Measurements from ENCODE around the gene SLAMF8.

The SLAMF8 gene

DNA sequence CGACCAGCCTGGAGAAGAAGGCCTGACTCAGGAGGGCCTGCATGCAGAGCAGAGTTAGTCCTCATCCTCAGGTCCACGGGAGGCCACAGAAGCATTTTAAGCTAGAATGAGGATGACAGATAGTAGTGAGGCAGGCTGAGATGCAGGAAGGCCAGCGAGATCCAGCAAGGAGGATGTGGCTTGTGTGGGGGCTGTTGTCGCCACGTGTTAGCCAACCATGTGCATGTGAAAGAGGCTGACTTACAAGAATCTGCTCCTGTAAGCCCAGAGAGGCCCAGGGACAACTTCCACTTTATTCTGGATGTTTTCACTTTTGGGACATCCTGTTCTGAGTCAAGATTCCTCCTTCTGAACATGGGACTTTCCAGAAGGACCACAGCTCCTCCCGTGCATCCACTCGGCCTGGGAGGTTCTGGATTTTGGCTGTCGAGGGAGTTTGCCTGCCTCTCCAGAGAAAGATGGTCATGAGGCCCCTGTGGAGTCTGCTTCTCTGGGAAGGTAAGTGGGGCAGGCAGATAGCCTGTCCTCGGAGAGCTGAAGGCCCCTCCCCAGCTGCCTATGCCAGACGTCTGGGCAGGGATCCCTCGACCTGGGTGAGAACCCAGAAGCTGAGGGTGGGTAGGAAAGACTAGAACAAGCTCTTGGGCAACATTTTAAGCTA is at the start of gene SLAMF8:
TSS of gene SLAMF8 (plus strand) at position 433 of the 661 bp plus-strand sequence. CDS start at position 459, 26 bp downstream.
- DNase-seq: no peak

DNA sequence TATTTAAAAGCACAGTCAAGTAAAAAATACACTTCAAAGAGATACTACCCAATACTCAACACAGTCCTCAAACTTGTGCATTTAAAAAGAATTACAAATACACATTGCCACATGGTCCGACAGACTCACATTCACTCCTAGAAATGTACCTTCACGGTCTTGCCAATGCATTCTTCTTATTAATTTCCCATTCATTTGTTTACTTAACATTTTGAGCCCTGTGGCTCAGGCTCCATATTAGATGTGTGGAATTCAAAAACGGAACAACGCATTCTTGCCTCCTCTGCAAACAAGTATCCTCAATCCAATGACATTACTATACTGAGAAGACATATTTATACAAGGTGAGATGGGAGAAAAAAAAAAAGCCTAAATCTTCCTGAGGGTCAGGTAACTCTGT is 48.4 kb upstream of the SLAMF8 start:
- DNase-seq: no peak

DNA sequence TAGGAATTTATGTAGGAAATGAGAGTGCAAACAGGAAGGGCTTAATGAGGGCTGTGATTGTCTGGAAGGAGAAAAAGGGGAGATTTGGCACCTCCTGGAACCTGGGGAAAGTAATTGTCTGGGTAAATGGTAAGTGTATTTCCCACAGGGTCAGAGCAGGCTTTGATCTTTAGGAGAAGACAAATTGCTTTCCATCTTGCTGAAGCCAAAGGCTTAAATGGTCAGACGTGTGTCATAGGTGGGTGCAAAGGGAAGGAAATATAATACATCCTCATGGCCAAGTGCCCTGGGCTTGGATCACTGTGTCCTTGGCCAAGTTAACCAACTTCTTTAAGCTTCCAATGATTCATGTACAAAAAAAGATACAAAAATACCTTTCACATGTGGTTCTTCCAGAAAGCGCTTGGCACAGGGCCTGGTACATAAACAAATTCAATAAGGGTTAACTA is 47.2 kb upstream of the SLAMF8 start:
- no peak for DNase-seq

GRCh38 chr1:159780583-159781582 is 45.8 kb upstream of the SLAMF8 start, which contains the start of gene DUSP23:
TSS of gene DUSP23 (plus strand) at chr1:159780962. CDS start at chr1:159781101, 139 bp downstream.
- DNase-seq: peak; percentile 98

DNA sequence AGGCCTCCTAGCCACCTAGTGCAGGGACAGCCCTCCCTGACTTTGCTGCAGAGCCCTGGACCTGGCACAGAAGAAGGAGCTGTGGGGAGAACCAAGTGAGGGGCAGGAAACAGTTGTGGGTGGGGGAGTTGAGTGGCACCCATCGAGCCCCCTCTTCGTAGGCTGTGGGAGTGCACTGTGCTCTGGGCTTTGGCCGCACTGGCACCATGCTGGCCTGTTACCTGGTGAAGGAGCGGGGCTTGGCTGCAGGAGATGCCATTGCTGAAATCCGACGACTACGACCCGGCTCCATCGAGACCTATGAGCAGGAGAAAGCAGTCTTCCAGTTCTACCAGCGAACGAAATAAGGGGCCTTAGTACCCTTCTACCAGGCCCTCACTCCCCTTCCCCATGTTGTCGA is 44.7 kb upstream of the SLAMF8 start:
- DNase-seq: no peak

GRCh38 chr1:159783724-159784123 is 42.9 kb upstream of the SLAMF8 start:
- DNase-seq: no peak

- DNase-seq: no peak
Measured at GRCh38 chr1:159786465-159786864, 40.2 kb upstream of the SLAMF8 start.

DNA sequence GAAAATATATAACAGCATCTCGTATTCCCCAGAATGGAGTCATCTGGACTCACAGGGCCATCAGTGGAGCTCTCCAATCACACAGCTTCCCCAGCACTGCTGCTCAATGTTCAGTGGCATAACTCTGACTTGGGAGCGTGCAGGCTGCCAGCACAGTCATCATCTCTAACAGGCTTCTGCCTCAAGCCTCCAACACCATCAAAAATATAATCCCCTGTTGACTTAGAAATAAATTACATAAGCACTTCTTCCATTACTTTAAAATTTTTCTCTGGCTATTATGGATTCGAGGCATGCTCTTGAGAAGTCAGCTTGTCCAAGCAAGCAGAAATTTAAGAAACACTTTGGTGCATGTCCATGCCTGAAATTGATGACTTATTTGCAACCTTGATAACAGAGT is 39.7 kb upstream of the SLAMF8 start:
- DNase-seq: no peak

- peak; percentile 61 for DNase-seq
Measured at GRCh38 chr1:159790237-159790917, 36.3 kb upstream of the SLAMF8 start.

DNA sequence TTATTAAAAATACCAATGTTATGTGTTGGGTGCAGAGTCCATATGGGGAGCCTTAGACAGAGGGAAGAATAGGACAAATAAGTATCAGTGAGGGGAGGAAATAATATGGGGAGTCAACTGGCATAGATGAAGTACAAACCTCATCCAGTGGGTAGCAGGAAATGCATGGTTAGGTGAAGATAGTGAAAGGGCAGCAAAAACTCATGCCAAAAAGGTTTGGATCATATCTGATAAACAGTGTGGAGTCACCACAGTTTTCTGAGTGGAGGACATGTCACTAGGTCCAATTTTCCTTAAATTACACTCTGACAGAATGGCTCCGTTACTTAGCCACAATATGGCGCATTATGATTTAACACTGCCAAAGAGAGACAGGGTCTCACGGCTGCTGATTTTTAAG is 35.6 kb upstream of the SLAMF8 start:
- DNase-seq: no peak

DNA sequence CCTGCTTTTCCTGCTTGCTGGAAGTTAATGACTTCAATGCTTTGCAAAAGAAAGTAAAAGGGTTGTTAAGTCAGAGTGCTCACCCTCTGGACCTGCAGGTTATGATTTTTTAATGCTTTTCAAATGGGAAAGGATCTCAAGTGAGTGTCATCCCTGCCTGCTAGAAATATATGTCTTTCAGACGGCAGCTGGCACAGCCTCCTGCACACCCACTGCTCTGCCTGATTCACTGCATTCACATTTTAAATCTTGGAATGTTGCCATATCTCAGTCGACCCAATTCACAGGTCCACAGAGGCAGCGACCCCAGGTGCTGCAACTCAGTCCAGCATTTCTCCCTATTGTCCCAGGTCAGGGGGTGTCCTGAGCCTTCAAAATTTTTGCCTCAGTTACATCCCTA is 35.2 kb upstream of the SLAMF8 start:
- no peak for DNase-seq

DNA sequence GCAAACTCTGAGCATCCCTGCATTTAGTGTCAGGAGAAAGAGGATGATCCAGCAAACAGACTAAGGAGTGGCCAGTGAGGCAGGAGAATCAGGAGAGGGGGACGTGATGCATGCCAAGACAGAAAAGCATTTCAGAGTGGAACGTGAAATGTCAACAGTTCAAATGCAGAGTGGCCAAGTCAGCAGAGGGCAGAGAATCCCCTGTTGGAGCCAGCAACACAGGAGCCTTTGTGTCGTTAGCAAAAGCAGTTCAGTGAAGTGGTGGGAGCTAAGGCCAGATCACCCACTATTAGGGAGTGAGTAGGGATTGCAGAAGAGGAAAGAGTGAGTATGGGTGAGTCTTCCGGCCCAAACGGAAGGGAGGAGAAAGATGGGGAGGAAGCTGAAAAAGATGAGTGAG is 31.1 kb upstream of the SLAMF8 start:
- no peak for DNase-seq

GRCh38 chr1:159798893-159799292 is 27.8 kb upstream of the SLAMF8 start:
- DNase-seq: peak; percentile 89

GRCh38 chr1:159799446-159799985 is 27.2 kb upstream of the SLAMF8 start:
- no peak for DNase-seq

GRCh38 chr1:159800177-159800930 is 26.3 kb upstream of the SLAMF8 start:
- DNase-seq: no peak

DNA sequence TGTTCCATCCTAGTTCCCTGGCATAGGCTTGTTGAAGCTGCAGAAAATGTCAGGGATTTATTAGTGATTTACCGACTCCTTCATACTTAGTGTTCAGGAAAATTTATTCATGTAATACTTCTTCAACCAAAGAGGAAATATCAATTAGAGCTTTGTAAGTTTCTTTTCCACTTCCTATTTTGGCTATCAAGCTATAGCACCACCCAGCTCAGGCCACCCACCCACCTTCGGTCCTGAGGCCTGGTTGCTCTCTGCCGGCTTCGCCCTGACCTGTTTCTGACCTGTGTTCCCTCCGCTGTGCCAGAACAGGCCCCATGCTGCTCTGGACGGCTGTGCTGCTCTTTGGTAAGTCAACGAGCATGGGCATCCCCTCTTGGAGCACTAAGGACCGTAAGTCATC is 24.6 kb upstream of the SLAMF8 start, which contains the start of gene FCRL6:
TSS of gene FCRL6 (plus strand) at position 250 of the 400 bp plus-strand sequence. CDS start at position 315, 65 bp downstream.
- DNase-seq: no peak

GRCh38 chr1:159803956-159804689 is 22.6 kb upstream of the SLAMF8 start:
- DNase-seq: no peak

DNA sequence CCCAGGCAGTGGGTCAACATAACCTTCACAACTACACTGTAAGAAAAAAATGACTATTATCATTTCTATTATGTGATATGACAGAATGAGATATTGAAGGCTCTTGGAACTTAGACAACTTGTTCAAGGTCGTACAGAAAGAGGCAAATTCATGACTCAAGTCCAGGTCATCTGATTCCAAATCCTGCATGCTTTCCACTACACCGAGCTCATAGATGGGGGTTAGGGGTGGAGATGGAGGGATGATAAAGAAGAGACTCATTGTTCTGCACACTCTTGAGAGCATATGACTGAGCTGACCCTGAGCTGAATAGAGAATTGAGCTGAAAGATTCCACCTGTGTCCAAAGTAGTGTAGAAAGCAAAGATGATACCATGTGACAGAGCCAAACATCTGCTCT is 21.7 kb upstream of the SLAMF8 start:
- DNase-seq: no peak

- no peak for DNase-seq
Measured at GRCh38 chr1:159815926-159816325, 10.7 kb upstream of the SLAMF8 start.

DNA sequence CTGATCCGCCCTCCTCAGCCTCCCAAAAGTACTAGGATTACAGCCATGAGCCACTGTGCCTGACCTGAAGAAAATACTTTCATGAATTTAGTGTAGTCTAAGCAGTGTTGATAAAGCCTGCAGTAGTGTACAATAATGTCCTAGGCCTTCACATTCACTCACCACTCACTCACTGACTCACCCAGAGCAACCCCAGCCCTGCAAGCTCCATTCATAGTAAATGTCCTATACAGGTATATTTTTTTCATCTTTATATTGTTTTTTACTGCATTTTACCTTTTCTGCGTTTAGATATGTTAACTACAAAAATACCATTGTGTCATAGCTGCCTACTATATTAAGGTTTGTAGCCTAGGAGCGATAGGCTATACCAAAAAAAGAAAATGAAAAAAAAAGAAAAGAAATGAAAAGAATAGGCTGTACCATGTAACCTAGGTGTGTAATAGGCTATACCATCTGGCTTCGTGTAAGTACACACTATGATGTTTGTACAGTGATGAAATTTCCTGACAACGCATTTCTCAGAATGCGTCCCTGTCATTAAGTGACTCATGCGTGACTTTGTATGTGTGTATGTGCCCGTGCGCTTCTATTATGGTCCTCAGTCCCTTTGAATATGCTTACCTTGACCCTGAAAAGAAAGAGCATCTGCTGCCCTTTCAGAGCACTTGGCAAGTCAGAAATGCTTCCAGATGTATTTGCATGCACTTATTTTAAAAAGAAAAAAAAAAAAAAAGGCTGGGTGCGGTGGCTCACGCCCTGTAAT is 9.2 kb upstream of the SLAMF8 start:
- no peak for DNase-seq
